Measurements from ENCODE around the gene CHRNG.
"Not testable (repeated sequence)": the region's sequence is repeated elsewhere in the genome, so short reads cannot be mapped to it uniquely, and the experiment has no call there.

The CHRNG gene

GRCh38 chr2:232569541-232569940 lies 30.0 kb downstream of the CHRNG start:
- H3K27ac ChIP-seq (ENCODE audit: low read depth, low read length): no peak overlapping the region
- H3K4me3 ChIP-seq (ENCODE audit: low read length): no peak overlapping the region
- peaks cover 40% of the 10 kb centered on the region for H3K36me3 ChIP-seq (ENCODE audit: control insufficient read depth, insufficient read depth, low read length)
- no peak overlapping the region for H3K9ac ChIP-seq (ENCODE audit: low read length)
- no peaks in the 10 kb centered on the region for H3K4me1 ChIP-seq (ENCODE audit: control insufficient read depth, insufficient read depth, low read length)
- no peaks in the 10 kb centered on the region for H3K27me3 ChIP-seq (ENCODE audit: control insufficient read depth, insufficient read depth, low read length)

DNA sequence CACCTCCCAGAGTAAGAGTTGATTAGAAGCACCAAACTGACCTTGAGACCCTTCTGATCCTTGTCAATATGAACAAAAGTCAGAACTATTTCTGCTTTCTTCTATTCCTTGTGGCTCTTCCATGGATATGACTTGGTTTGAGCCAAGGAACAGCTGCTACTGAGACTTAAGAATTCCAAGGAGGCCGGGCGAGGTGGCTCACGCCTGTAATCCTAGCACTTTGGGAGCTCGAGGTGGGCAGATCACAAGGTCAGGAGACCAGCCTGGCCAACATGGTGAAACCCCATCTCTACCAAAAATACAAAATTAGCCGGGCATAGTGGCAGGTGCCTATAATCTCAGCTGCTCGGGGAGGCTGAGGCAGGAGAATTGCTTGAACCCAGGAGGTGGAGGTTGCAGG lies 31.0 kb downstream of the CHRNG start:
- not testable (repeated sequence) for H3K4me3 ChIP-seq (ENCODE audit: low read length); H3K9ac ChIP-seq (ENCODE audit: low read length); H3K27me3 ChIP-seq (ENCODE audit: control insufficient read depth, insufficient read depth, low read length); H3K27ac ChIP-seq (ENCODE audit: low read depth, low read length); H3K4me1 ChIP-seq (ENCODE audit: control insufficient read depth, insufficient read depth, low read length)
- peaks cover 40% of the 10 kb centered on the region for H3K36me3 ChIP-seq (ENCODE audit: control insufficient read depth, insufficient read depth, low read length)

DNA sequence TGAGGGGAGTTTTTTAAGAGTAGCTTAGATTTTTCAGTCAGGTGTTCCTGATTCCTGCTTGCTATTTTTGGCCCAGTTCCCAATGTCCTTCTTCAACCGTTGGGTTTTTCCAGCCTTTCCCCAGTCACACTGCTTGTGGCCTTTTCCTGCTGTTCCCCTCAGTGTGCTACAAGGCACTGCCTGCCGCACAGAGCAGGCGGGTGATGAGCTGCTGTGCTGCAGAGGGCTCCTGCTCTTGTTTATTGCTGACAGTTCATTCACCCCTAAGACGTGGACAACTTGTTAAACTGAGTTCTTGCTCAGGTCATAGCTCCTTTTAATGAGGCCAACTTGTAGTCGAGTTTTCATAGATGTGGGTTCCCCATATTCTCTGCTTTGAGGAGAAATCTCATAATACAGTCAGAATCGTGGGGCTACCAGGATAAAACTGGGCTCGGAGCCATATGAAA lies 31.6 kb downstream of the CHRNG start:
- H3K4me1 ChIP-seq (ENCODE audit: control insufficient read depth, insufficient read depth, low read length): no peaks in the 10 kb centered on the region
- peaks cover 39% of the 10 kb centered on the region for H3K36me3 ChIP-seq (ENCODE audit: control insufficient read depth, insufficient read depth, low read length)
- no peak overlapping the region for H3K9ac ChIP-seq (ENCODE audit: low read length)
- H3K27me3 ChIP-seq (ENCODE audit: control insufficient read depth, insufficient read depth, low read length): no peaks in the 10 kb centered on the region
- H3K4me3 ChIP-seq (ENCODE audit: low read length): no peak overlapping the region
- no peak overlapping the region for H3K27ac ChIP-seq (ENCODE audit: low read depth, low read length)

DNA sequence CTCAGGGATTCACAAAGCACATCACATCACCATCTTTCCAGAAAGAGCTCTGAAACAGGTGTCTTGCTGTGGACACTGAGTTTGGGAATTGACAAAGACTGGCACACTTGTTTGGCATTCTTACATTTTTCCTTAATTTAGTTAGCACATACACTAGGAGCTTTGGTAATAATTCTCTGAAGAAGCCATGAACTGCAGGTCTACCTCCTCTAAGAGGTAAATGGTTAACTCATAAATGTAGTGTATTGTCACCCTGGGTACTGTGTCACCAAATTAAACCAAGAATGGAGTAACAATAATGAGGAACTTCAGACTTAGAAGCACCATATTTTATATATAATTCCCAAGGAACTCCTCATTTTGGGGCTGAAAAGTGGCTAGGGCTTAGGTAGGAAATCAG lies 33.5 kb downstream of the CHRNG start:
- Histone ChIP-seq H3K9ac (ENCODE audit: low read length) (no peak overlapping the region), H3K36me3 (ENCODE audit: control insufficient read depth, insufficient read depth, low read length) (peaks cover 22% of the 10 kb centered on the region), H3K27me3 (ENCODE audit: control insufficient read depth, insufficient read depth, low read length) (no peaks in the 10 kb centered on the region), H3K4me1 (ENCODE audit: control insufficient read depth, insufficient read depth, low read length) (no peaks in the 10 kb centered on the region), H3K4me3 (ENCODE audit: low read length) (no peak overlapping the region), H3K27ac (ENCODE audit: low read depth, low read length) (no peak overlapping the region)

DNA sequence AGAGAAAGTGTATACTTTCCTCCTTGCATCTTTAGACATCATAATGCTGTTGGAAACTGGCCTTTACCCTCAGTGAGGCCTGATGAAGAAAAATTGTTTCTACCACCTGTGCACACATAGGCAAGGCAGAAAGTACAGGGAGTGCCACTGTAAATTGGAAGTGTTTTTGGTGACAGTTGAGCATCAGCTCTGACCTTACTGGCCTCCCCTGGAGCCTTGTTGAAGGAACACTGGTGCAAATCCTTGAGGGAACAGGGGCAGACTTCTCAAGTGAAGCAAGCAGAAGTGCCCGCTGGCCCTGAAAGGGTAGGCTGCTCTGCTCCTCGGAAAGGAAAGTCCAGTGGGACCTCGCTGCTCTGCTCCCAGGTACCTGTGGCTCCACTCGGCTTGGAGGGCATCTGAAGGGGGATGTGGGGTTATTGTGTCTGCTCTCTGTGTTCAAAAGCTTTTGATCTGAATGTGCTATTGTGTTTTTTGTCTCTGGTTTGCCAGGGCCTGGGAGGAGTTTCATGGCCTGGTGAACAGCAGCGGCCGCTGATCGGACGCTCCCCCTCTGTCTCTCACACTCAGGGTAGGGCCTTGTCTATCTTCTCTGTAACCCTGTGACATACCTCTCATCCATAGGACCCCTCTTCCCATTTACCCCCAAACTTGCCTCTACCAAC lies 34.4 kb downstream of the CHRNG start:
- no peak overlapping the region for H3K9ac ChIP-seq (ENCODE audit: low read length)
- H3K27ac ChIP-seq (ENCODE audit: low read depth, low read length): no peak overlapping the region
- H3K36me3 ChIP-seq (ENCODE audit: control insufficient read depth, insufficient read depth, low read length): peaks cover 15% of the 10 kb centered on the region

DNA sequence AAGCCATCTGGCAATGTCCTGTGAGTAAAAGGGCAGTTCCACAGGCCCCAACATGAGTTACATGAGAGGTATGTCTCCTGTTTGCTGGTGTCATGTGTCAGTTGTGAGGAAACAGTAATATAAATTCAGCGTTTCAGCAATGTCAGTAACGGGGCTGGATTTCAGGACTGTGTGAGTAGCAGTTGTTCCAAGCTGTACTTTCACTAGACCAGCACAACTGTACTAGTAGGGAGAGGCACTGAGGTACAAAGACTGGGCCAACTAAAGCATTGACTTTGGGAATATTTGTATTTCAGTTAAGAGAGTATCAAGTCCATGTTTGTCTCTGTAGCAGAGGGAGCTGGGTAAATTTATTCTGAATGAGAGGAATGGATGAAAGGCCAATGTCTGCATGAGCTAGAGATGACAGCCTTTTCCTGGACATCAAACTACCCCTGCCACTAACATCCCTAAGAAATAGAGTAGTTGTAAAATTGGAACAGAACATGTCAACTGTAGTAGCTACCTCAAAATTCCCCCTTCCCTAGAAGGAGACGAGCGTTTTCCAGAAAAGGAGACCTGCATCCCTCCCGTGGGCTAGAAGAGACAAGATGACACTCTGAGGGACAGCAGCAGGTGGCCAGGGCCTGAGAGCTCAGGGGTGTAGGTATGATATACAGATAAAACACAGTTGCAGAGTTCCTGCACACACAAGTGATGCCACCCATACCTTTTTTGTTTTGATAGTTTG lies 35.3 kb downstream of the CHRNG start:
- H3K9ac ChIP-seq (ENCODE audit: low read length): no peak overlapping the region
- no peak overlapping the region for H3K27ac ChIP-seq (ENCODE audit: low read depth, low read length)
- H3K27me3 ChIP-seq (ENCODE audit: control insufficient read depth, insufficient read depth, low read length): no peaks in the 10 kb centered on the region

More for the DNA sequence above, 34.4 kb downstream of the CHRNG start:
- Histone ChIP-seq H3K27me3 (ENCODE audit: control insufficient read depth, insufficient read depth, low read length) (no peaks in the 10 kb centered on the region), H3K4me3 (ENCODE audit: low read length) (no peak overlapping the region), H3K4me1 (ENCODE audit: control insufficient read depth, insufficient read depth, low read length) (no peaks in the 10 kb centered on the region)

GRCh38 chr2:232575404-232575746 lies 35.9 kb downstream of the CHRNG start:
- H3K4me1 ChIP-seq (ENCODE audit: control insufficient read depth, insufficient read depth, low read length): no peaks in the 10 kb centered on the region
- no peak overlapping the region for H3K4me3 ChIP-seq (ENCODE audit: low read length)

More for the DNA sequence above, 35.3 kb downstream of the CHRNG start:
- Histone ChIP-seq H3K4me3 (ENCODE audit: low read length) (no peak overlapping the region), H3K36me3 (ENCODE audit: control insufficient read depth, insufficient read depth, low read length) (peaks cover 7% of the 10 kb centered on the region), H3K4me1 (ENCODE audit: control insufficient read depth, insufficient read depth, low read length) (no peaks in the 10 kb centered on the region)

GRCh38 chr2:232576995-232577394 lies 37.5 kb downstream of the CHRNG start:
- Histone ChIP-seq H3K36me3 (ENCODE audit: control insufficient read depth, insufficient read depth, low read length) (peaks cover 6% of the 10 kb centered on the region), H3K4me3 (ENCODE audit: low read length) (no peak overlapping the region), H3K4me1 (ENCODE audit: control insufficient read depth, insufficient read depth, low read length) (no peaks in the 10 kb centered on the region), H3K27ac (ENCODE audit: low read depth, low read length) (no peak overlapping the region), H3K27me3 (ENCODE audit: control insufficient read depth, insufficient read depth, low read length) (no peaks in the 10 kb centered on the region), H3K9ac (ENCODE audit: low read length) (no peak overlapping the region)

More at GRCh38 chr2:232575404-232575746, 35.9 kb downstream of the CHRNG start:
- no peak overlapping the region for H3K9ac ChIP-seq (ENCODE audit: low read length)
- no peak overlapping the region for H3K27ac ChIP-seq (ENCODE audit: low read depth, low read length)
- H3K27me3 ChIP-seq (ENCODE audit: control insufficient read depth, insufficient read depth, low read length): no peaks in the 10 kb centered on the region
- peaks cover 7% of the 10 kb centered on the region for H3K36me3 ChIP-seq (ENCODE audit: control insufficient read depth, insufficient read depth, low read length)

DNA sequence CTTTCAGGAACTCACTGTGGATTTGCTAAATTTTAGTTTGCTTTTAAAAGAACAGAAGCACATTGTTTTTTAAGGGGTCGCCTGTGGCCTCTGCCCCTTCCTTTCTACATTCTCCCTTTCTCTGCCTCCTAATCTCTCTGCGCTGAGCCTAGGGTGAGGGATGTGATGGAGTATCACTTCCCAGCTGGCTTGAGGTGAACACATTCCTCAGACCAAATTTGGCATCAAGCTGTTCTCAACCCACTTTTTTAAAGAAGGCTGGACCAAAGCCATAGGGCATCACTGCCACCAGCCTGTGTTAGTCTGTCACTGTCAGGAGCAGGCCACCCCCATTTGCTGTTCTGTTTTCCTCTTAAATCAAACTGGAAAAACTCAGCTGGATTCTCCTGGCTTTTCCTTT lies 38.3 kb downstream of the CHRNG start:
- Histone ChIP-seq H3K9ac (ENCODE audit: low read length) (no peak overlapping the region), H3K27me3 (ENCODE audit: control insufficient read depth, insufficient read depth, low read length) (no peaks in the 10 kb centered on the region), H3K36me3 (ENCODE audit: control insufficient read depth, insufficient read depth, low read length) (peaks cover 6% of the 10 kb centered on the region), H3K4me1 (ENCODE audit: control insufficient read depth, insufficient read depth, low read length) (no peaks in the 10 kb centered on the region), H3K4me3 (ENCODE audit: low read length) (no peak overlapping the region), H3K27ac (ENCODE audit: low read depth, low read length) (no peak overlapping the region)

GRCh38 chr2:232578626-232579025 lies 39.1 kb downstream of the CHRNG start:
- Histone ChIP-seq H3K27me3 (ENCODE audit: control insufficient read depth, insufficient read depth, low read length) (no peaks in the 10 kb centered on the region), H3K4me1 (ENCODE audit: control insufficient read depth, insufficient read depth, low read length) (no peaks in the 10 kb centered on the region), H3K9ac (ENCODE audit: low read length) (no peak overlapping the region), H3K4me3 (ENCODE audit: low read length) (no peak overlapping the region), H3K36me3 (ENCODE audit: control insufficient read depth, insufficient read depth, low read length) (peaks cover 6% of the 10 kb centered on the region), H3K27ac (ENCODE audit: low read depth, low read length) (no peak overlapping the region)

- H3K9ac ChIP-seq (ENCODE audit: low read length): no peak overlapping the region
- peaks cover 7% of the 10 kb centered on the region for H3K36me3 ChIP-seq (ENCODE audit: control insufficient read depth, insufficient read depth, low read length)
- no peaks in the 10 kb centered on the region for H3K27me3 ChIP-seq (ENCODE audit: control insufficient read depth, insufficient read depth, low read length)
- no peak overlapping the region for H3K27ac ChIP-seq (ENCODE audit: low read depth, low read length)
- H3K4me1 ChIP-seq (ENCODE audit: control insufficient read depth, insufficient read depth, low read length): no peaks in the 10 kb centered on the region
- H3K4me3 ChIP-seq (ENCODE audit: low read length): no peak overlapping the region
Measured at GRCh38 chr2:232580648-232580981, 41.1 kb downstream of the CHRNG start.

DNA sequence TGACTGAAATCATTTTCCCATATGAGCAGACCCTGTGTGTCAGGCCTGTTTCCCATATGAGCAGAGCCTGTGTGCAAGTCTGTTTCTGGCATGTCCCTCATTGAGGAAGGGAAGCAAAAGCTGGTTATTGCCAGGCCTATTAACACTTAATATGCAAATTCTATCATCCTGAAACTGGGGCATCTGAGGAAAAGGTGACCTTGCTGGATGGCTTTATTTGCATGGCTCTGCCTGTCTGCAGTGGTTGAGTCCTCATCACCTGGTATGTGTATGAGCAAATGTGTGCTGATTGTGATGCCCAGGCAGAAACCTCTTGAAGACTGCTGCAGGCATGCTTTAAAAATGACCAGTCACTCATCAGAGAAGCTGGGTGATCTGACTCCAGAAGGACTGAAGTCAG lies 42.2 kb downstream of the CHRNG start:
- no peak overlapping the region for H3K4me3 ChIP-seq (ENCODE audit: low read length)
- H3K27me3 ChIP-seq (ENCODE audit: control insufficient read depth, insufficient read depth, low read length): no peaks in the 10 kb centered on the region
- no peak overlapping the region for H3K9ac ChIP-seq (ENCODE audit: low read length)
- H3K4me1 ChIP-seq (ENCODE audit: control insufficient read depth, insufficient read depth, low read length): no peaks in the 10 kb centered on the region
- H3K36me3 ChIP-seq (ENCODE audit: control insufficient read depth, insufficient read depth, low read length): peaks cover 7% of the 10 kb centered on the region
- no peak overlapping the region for H3K27ac ChIP-seq (ENCODE audit: low read depth, low read length)

- peaks cover 7% of the 10 kb centered on the region for H3K36me3 ChIP-seq (ENCODE audit: control insufficient read depth, insufficient read depth, low read length)
Measured at GRCh38 chr2:232584238-232584637, 44.7 kb downstream of the CHRNG start.

More at GRCh38 chr2:232584238-232584637, 44.7 kb downstream of the CHRNG start:
- Histone ChIP-seq H3K4me3 (ENCODE audit: low read length) (no peak overlapping the region), H3K27ac (ENCODE audit: low read depth, low read length) (no peak overlapping the region), H3K9ac (ENCODE audit: low read length) (no peak overlapping the region), H3K27me3 (ENCODE audit: control insufficient read depth, insufficient read depth, low read length) (no peaks in the 10 kb centered on the region), H3K4me1 (ENCODE audit: control insufficient read depth, insufficient read depth, low read length) (no peaks in the 10 kb centered on the region)

Data from rectal smooth muscle tissue (tissue), 1 donor.